GM18873 (cell line): ENCODE results near the gene PPY.
"Not testable (repeated sequence)": the region's sequence is repeated elsewhere in the genome, so short reads cannot be mapped to it uniquely, and the experiment has no call there.

Experiments
- ATAC-seq: cut with Tn5 transposase; IDR thresholded peaks from one replicate; pipeline ENCODE4 v1.9.1; 2021; ENCODE audit warnings: mild to moderate bottlenecking, moderate library complexity, moderate number of reproducible peaks; ENCODE audit not compliant: unreplicated experiment, low FRiP score

Gene PPY

DNA sequence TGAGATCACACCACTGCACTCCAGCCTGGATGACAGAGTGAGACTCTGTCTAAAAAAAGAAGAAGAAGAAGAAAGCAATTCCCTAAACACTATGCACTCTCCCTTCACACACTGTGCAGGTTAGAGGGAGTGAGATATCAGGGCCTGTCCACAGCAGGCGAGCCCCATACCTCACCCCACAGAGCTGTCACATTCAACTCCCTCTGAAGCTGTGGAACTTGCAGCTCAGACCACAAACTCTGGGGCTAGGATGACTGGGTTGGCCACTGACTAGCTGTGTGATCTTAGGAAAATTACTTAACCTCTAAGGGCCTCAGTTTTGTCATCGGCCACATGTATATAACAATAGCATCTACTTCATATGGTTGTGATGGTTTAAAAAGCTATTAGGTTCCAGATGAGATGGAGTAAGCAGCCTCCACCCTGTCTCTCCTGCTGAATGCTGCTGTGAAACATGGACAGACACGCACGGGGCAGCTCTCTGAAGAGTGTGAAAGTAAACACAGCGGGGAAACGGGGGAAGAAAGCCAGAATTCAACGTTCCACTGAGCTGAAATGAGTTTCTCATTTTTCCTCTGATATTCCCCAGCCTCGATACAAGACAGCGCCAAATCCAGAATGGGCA lies 25.1 kb upstream of the PPY start:
- ATAC-seq = no peak

DNA sequence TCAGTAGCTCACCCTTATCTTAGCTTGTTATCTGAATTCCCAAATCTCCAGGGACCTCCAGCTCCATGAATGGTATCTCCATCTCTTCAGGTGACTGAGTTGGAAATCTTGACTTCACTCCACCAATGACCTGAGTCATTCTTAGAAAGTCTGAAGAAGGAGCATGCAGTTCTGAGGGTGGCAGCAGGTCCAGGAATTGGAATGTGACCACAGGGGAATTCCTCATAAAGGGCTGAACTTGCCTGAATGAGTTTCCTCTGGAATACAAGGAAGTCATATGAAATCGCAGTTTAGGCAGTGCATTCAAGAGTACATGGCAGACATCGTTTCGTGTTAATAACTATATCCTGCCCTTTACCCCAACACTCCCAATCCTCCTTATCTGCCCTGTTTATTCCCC lies 24.0 kb upstream of the PPY start:
- ATAC-seq = no peak

DNA sequence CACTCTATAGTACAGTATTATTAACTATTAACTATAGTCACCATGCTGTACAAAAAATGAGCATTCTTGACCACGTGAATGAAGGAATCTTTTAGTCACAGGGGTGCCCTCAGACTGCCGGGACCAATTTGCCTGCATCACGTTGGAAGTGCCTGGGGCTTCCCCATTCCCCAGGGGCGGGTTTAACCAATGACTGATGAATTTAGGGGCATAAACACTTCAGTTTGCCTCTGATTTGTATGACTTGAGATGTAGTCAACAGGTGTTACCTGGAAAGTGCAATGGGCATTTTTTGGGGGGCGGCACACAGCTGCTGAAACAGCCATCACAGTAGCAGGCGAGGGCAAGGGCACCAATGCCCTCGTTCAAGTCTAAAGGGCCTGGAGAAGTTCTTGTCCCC lies 20.2 kb upstream of the PPY start:
- ATAC-seq = no peak

DNA sequence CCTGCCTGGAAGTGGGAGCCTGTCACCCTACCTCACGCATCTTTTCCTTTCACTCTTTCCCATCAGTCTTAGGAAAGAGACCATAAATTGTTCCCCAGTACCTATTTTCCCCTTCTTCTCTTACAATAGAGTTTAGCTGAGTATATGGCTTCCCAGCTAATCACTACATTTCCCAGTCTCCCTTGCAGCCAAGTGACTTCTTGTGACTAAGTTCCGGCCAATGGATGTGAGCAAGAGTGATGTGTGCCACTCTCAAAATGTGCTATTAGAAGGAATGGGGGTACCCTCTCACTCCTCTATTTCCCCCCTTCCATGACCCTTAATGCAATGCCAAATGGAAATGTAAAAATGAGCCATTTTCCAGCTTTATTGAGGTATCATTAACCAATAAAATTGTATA lies 19.7 kb upstream of the PPY start:
- no peak for ATAC-seq

DNA sequence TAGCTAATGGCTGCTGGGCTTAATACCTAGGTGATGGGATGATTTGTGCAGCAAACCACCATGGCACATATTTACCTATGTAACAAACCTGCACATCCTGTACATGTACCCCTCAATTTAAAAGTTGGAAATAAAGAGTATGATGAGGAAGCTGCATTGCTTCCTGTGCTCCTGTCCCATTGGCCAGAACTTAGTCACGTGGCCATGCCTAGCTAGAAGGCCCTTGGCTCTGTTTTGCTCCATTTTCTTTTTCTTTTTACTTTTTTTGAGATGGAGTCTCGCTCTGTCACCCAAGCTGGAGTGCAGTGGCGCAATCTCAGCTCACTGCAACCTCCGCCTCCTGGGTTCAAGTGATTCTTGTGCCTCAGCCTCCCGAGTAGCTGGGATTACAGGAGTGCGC lies 19.0 kb upstream of the PPY start:
- not testable (repeated sequence) for ATAC-seq

DNA sequence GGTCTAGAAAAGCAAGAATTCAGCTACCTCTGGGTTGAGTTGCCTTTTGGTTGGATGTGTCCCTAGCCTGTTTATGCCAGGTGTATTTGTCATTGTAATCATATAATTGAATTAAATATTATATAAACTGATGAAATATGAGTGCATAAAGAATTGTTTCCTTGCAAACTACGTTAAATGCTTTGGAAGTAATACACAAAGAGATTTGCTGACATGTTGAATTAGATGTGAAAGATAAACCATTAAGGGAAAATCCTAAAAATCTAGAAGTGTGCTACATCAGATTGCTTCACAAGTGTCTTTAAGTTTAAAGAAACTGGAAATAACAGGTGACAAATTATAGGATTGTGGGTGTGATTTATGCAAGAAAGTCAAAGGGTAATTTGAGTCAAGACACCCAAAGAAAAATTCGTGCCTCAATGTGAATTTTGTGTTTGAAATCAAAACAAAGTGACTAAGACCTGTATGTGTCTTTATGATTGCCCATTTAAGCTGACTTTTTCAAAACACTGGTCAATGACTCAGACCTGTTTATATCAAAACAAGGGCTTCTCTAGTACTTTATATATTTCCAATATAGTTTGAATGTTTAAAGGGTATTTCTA lies 16.6 kb upstream of the PPY start:
- no peak for ATAC-seq

DNA sequence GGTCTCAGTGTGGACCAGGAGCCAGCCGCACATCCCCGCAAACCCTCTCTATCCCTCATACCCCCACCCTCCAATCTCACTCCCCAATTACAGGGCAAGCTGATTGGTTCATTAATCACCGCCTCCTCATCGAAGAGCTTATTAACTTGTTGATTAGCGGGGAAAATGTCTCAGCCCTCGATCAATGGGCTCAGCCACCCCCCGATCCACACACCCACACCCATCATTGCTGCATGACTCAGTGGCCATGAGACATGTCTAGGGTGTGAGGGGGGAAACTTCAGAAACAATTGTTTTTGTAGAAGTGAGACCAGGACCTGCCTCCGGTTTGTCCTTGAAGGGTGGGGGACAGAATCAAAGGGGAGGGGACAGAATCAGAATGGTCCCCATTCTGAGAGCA lies 13.9 kb upstream of the PPY start:
- ATAC-seq = no peak

DNA sequence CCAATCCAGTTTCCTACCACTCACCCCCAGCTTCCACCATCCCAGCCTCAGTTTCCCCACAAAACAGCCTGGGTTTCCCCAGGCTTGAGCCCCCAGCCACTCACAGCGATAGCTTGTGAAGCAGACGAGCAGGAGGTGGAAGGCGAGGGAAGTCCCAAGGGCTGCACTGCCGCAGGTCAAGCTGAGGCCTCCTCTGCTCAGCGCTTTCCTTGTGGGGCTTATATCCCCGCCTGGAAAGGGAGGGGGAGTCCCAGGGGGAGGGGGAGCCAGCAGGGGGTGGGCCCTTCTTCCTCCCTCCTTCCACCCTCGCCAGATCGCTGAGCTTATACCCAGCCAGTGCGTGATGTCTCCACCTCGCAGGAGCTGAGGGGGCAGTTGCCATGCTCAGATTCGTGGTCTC lies 11.5 kb upstream of the PPY start, which contains the start of gene PYY:
TSS of gene PYY (minus strand) at position 195 of the 400 bp plus-strand sequence. CDS start 457 bp downstream, outside the sequence.
- no peak for ATAC-seq

DNA sequence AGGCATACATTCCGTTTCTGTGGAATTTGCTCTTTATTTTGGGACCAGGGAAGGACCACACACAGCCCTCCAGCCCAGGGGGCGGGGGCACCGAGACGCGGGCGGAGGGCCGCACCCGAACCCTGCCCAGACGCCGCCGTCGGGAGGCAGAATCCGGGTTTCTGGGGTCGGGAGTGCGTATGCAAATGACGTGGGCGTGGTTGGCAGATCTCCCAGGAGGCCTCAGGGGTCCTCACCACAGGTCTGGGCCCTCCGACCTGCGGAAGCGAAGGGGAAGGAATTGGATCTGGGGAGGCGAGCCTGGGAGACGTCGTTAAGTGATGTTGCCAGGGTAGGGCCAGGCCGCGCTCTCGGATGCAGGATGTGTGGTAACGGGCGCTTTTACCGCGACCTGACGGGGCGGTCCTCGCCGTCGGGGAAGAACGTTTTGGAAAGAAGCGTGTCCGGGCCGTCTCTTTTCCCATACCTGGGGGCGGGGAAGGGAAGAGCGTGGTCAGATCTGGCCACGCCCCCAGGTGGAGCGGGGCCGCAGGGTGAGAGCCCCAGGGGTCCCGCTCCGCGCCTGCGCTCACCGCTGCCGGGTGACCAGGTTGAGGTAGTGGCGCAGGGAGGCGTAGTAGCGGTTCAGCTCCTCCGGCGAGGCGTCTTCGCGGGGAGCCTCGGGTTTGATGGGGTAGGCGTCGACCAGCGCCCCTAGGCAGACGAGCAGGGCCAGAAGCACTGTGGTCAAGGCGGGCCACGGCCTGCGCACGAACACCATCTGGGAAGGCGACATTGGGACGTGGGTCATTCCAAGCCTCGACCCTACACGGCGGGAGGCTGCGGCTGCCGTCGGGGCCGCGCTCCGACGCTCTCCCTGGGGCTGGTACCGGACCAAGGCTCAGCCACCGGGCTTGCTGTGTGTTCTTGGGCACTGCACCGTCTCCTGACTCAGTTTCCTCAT lies 10.7 kb upstream of the PPY start:
- no peak for ATAC-seq

DNA sequence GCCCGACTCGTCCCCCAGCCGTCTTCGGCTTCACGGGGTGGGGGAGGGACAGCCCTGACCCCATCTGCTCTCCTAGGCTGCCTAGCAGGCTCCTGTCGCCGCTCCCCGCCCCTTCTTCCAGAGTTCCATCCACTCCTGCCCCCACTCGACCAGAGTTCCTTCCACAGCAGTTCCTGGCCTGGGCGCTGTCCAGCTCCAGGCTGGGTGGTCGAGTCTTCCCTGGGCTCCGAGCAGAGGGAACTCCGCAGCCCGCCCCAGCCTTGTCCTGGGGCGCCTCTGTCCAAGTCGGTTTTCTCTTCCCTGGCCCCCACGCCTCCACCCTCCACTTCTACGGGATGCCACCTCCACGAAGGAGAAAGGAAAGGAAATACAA lies 10.1 kb upstream of the PPY start:
- ATAC-seq = no peak

DNA sequence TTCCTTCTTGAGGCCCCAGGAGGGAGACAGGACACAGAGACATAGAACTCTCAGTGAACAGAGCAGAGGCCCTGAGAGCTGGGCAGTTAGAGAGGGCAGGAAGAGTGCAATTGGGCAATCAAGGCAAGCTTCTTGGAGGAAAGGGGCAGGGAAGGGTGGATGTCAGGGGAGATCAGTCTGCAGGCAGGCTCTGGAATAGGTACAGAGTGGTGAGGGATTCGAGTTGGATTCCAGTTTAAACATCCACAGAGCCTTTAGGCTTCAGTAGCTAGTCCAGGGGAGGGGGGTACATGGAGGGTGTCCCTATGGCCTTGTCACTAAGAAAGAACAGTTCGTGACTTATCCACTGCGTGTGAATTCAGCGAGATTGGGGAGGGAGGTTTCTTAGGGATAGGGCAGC lies 9.5 kb upstream of the PPY start:
- ATAC-seq = no peak

DNA sequence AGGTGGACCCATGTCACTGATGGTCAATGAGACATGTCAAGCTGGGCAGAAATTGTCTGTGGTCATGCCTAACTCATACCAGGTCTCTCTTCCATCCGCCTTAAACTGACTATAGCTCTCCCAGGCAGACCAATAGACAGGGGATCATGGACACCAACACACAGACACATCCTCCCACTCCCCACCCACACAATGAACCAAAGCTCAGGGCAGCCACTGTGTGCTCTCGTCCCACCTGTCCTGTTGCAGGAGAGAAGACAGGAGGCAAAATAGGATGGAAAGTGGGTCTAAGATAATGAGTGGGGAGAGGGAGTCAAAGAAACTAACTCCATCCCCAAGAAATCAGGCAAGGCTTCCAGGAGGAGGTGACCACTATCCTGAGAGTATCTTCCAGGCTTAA lies 8.3 kb upstream of the PPY start:
- ATAC-seq = no peak

DNA sequence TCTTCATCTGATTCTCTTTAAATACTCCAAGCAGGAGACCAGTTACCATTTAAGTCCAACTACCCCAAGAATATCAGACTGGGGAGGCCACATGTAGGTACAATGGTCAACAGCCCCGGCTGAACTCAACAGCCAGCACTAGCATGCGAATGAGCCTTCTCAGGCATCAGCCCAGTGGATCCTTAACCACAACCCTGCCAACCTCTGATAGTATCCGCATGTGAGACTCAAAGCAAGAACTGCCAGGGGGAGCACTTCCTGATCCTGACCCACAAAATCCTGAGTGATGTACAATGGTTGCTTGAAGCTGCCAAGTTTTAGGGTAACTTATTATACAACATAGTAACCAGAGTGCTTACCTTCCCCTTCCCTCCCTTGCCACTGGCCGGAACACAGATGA lies 7.5 kb upstream of the PPY start:
- no peak for ATAC-seq

DNA sequence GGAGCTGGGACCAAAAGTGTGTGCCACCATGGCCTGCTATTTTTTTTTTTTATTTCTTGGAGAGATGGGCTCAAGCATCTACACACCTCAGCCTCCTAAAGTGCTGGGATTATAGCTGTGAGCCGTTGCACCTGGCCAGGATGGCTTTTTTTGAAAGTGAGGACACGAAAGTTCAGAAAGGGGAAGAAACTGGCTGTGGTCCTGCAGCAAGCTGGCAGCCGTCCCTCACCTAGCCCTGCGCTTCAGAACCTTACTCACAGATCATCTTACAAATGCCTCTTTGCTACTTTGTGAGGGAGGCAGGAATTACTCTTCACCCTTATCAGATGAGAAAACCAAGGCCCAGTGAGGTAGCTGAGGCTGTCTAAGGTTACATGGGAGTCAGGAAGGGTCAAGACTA lies 4.5 kb upstream of the PPY start:
- ATAC-seq = no peak

DNA sequence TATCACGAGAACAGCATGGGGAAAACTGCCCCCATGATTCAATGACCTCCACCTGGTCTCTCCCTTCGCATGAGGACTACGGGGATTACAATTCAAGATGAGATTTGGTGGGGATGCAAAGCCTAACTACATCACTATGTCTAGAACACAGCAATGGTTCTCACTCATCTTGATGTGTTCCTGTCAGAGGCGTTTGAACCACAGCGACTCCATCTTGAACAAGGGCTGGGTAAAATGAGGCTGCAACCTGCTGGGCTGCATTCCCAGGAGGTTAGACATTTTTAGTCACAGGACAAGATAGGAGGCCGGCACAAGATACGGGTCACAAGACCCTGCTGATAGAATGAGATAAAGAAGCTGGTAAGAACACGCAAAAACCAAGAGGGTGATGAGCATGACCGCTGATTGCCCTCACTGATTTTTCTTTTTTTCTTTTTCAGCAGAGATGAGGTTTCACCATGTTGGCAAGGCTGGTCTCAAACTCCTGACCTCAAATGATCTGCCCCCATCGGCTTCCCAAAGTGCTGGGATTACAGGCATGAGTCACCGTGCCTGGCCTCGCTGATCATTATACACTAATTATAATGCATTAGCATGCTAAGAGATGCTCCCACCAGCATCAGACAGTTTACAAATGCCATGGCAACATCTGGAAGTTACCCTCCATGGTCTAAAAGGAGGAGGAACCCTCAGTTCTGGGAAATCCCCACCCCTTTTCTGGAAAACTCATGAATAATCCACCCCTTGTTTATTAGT lies 3.0 kb upstream of the PPY start:
- no peak for ATAC-seq

DNA sequence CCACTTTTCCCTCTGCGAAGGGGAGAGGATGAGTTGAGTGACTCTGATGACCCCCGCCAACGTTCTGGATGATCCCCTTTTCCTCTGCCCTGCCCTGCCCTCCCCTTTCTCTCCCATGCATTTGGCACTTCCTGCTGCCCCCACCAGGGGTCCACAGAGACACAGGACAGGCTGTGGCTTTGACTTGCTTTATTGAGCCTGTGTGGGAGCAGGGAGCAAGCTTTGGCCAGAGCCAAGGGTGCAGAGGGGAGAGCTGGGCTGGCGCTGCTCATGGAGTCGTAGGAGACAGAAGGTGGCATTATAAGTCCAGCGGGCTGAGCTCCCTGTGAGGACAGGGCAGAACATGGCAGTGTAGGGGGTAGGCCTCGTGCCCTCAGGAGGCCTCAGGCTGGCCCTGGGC lies 1.6 kb downstream of the PPY start:
- ATAC-seq = no peak

DNA sequence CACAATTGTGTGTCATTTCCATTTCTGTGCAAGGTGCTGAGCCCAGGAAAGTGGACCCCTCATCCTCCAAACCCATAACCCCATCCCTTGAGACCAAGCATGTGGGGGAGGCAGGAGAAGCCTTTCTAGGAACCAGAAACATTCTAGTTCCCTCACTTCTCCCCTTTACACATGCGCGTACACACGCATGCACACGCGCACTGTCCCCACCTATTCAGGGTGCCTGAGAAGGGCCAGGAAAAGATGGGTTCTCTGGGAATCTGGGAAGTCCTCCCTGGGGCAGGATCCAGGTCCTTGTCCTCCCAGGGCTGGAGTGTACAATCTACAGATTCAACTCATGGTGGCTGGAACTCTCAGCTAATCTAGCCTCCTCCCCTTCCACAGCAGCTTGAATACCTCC lies 2.4 kb downstream of the PPY start:
- ATAC-seq = no peak

DNA sequence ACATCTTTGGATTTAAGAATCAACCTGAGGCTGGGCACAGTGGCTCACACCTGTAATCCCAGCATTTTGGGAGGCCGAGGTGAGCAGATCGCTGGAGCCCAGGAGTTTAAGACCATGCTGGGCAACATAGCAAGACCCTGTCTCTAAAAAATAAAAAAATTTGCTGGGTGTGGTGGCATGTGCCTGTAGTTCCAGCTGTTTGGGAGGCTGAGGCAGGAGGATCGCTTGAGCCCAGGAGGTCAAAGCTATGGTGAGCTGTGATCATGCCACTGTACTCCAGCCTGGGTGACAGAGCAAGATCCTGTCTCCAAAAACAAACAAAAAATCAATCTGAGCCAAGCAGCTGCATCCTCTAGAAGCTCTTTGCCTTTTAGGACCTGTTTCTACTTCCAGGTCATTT lies 2.8 kb downstream of the PPY start:
- not testable (repeated sequence) for ATAC-seq

DNA sequence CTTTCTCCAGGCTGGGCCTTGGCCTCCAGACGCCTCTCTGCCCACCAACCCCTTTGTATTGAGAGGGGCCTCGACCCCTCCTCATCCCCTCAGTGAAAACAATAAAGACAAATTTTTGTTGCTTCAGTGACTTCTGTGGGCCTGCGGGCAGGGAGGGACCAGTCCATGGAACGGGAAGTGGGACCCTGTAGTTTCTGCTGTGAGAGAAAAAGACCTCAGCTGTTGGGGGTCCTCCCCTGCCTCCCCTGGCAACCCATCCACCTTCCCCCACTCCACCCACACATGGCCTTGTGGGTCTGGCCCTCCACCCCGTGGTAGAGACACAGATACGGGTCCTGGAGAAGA lies 3.5 kb downstream of the PPY start:
- no peak for ATAC-seq

DNA sequence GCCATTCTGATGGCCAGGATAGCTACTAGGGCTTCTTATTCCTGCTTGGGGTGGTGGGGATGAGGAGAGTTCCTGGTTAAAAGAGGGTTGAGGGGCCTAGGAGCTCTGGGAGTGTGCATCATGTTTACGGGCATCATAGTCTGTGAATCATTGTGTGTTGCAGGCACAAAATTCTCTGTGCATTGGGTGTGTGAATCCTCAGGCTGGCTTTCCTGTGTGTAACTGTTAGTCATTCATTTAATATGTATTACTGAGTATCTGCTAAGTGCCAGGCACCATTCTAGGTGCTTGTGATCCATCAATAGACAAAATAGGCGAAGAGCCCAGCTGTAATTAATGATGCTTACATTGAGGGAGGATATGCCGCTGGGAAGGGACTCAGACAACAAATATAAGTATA lies 5.8 kb downstream of the PPY start:
- ATAC-seq = no peak

DNA sequence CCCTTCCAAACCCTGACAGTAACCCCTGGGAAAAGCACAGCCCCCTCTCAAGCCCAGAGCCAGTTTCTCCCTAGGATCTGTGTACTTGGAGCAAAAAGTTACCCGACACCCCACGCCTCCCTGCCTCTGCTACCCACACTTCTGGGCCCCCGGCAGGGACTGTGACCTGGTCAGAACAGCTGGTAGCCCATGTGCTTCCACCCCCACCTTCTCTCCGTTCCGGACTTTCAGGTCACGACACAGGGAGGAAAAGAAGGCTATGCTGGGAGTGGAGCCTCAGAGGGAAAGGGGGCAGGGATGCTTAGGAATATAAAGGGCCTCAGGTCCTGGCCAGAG lies 6.4 kb downstream of the PPY start:
- no peak for ATAC-seq
